HEK293T (cell line): ENCODE data around the gene ADGRG4.

ENCODE experiments used
- CTCF ChIA-PET: fragments of 350-600 bp; formaldehyde crosslinking; extraction: SDS; loops from one replicate; lab custom pipeline; 2021; ENCODE audit warnings: antibody characterized with exemption, inconsistent platforms; lab: Yijun Ruan, JAX
- POLR2A ChIA-PET: fragments of 350-600 bp; formaldehyde crosslinking; extraction: SDS; loops from one replicate; lab custom pipeline; 2020; ENCODE audit warnings: antibody characterized with exemption, inconsistent platforms; lab: Yijun Ruan, JAX
- DNase-seq: peaks from one replicate; pipeline ENCODE4 v3.0.0; 2012; ENCODE audit warnings: mixed read lengths; ENCODE audit errors: extremely low spot score
- ARNT ChIP-seq: fragments of 450-650 bp; IDR thresholded peaks from 2 replicates; pipeline ENCODE4 v1.6.1; 2017; ENCODE audit warnings: mild to moderate bottlenecking
- BHLHE40 ChIP-seq: fragments of 450-650 bp; IDR thresholded peaks from 2 replicates; pipeline ENCODE4 v1.6.1; 2016; ENCODE audit warnings: mild to moderate bottlenecking, moderate library complexity, borderline replicate concordance
- CTBP1 ChIP-seq: fragments of 450-650 bp; IDR thresholded peaks from 2 replicates; pipeline ENCODE4 v1.6.1; 2016; ENCODE audit warnings: borderline replicate concordance
- ELF4 ChIP-seq: fragments of 450-650 bp; IDR thresholded peaks from 2 replicates; pipeline ENCODE4 v1.6.1; 2017; ENCODE audit warnings: antibody characterized with exemption
- FOXA1 ChIP-seq: fragments of 450-650 bp; IDR thresholded peaks from 2 replicates; pipeline ENCODE4 v1.6.1; 2016; ENCODE audit warnings: mild to moderate bottlenecking
- FOXK2 ChIP-seq: fragments of 450-650 bp; IDR thresholded peaks from 2 replicates; pipeline ENCODE4 v1.6.1; 2016; ENCODE audit warnings: mild to moderate bottlenecking
- FOXM1 ChIP-seq: fragments of 450-650 bp; IDR thresholded peaks from 2 replicates; pipeline ENCODE4 v1.6.1; 2017; ENCODE audit warnings: mild to moderate bottlenecking, borderline replicate concordance
- HDGF ChIP-seq: fragments of 450-650 bp; IDR thresholded peaks from 2 replicates; pipeline ENCODE4 v1.6.1; 2017; ENCODE audit warnings: antibody characterized with exemption, borderline replicate concordance
- L3MBTL2 ChIP-seq: fragments of 450-650 bp; conservative IDR thresholded peaks from 2 replicates; pipeline ENCODE4 v1.6.1; 2016; ENCODE audit warnings: mild to moderate bottlenecking
- LEF1 ChIP-seq: fragments of 450-650 bp; IDR thresholded peaks from 2 replicates; pipeline ENCODE4 v1.6.1; 2017; ENCODE audit warnings: mild to moderate bottlenecking, borderline replicate concordance
- NFRKB ChIP-seq: fragments of 450-650 bp; IDR thresholded peaks from 2 replicates; pipeline ENCODE4 v1.6.1; 2016; ENCODE audit warnings: mild to moderate bottlenecking, moderate library complexity
- SP1 ChIP-seq: fragments of 450-650 bp; IDR thresholded peaks from 2 replicates; pipeline ENCODE4 v1.6.1; 2017
- SUZ12 ChIP-seq: fragments of 450-650 bp; IDR thresholded peaks from 2 replicates; pipeline ENCODE4 v1.6.1; 2016; ENCODE audit warnings: mild to moderate bottlenecking
- TARDBP ChIP-seq: fragments of 450-650 bp; IDR thresholded peaks from 2 replicates; pipeline ENCODE4 v1.6.1; 2016
- ZNF384 ChIP-seq: fragments of 450-650 bp; IDR thresholded peaks from 2 replicates; pipeline ENCODE4 v1.6.1; 2016
- TF ChIP-seq, protein P1 (sequence below): fragments of 450-650 bp; IDR thresholded peaks from 2 replicates; pipeline ENCODE4 v1.6.1; 2016

The ADGRG4 gene

DNA sequence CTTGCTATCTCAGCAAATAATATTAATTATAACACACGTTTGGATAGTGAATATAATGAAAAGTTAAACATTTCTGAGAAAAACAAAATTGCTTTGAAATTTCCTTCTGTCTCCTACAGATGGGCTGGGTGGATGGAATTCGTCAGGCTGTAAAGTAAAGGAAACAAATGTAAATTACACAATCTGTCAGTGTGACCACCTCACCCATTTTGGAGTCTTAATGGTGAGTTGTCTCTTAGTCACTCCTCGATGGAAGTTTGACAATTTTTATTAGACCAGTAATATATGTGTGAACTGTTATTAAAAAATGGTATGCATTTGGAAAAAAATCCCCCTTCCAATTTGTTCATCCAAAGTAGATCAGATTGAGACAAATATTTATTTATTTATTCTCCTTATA, 94.5 kb downstream of the ADGRG4 start:
- no peak for TF ChIP-seq BHLHE40
- no peak for TF ChIP-seq FOXA1
- TF ChIP-seq ARNT: no peak
- no peak for TF ChIP-seq FOXK2
- TF ChIP-seq CTBP1: no peak
- TF ChIP-seq, protein P1, sequence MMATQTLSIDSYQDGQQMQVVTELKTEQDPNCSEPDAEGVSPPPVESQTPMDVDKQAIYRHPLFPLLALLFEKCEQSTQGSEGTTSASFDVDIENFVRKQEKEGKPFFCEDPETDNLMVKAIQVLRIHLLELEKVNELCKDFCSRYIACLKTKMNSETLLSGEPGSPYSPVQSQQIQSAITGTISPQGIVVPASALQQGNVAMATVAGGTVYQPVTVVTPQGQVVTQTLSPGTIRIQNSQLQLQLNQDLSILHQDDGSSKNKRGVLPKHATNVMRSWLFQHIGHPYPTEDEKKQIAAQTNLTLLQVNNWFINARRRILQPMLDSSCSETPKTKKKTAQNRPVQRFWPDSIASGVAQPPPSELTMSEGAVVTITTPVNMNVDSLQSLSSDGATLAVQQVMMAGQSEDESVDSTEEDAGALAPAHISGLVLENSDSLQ: no peak
- TF ChIP-seq ELF4: no peak
- TF ChIP-seq FOXM1: no peak
- TF ChIP-seq NFRKB: no peak
- CTCF ChIA-PET: no interaction called here
- POLR2A ChIA-PET: no interaction called here
- DNase-seq: no peak

DNA sequence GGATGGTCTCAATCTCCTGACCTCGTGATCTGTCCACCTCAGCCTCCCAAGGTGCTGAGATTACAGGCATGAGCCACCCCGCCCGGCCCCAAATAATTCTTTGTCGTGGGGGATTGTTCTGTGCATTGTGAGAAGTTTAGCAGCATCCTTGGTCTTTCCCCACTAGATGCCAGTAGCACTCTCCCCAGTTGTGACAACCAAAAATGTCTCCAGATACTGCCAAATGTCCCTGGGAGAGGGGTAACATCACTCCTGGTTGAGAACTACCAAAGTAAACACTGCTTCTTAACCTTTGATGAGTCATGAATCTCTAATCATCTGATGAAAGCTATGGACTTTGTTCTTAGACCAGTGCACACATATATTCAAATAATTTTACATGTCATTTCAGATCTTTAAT, 96.2 kb downstream of the ADGRG4 start:
- no peak for TF ChIP-seq HDGF
- TF ChIP-seq ZNF384: no peak
- TF ChIP-seq ELF4: no peak
- no peak for TF ChIP-seq BHLHE40
- no peak for TF ChIP-seq TARDBP
- POLR2A ChIA-PET: no interaction called here
- CTCF ChIA-PET: no interaction called here
- DNase-seq: no peak

DNA sequence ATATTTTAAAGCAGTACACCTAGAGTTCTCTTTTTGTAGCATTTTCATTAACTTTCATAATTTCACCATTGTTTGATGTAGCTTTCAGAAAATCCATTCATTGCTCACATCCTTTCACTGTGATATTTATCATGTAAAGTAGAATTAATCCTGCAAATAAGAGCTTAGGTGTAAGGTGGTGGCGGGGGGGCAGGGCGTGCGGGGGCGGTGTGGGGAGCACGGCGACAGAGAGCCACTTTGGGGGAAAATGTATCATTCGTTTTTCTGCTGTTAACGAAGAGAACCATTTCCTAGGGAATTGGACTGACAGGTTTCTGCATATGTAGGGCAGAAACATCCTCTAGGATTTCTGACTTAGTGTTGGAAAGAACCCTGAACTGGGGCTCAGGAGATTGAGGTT, 104.4 kb downstream of the ADGRG4 start:
- TF ChIP-seq FOXA1: no peak
- no peak for TF ChIP-seq HDGF
- TF ChIP-seq BHLHE40: no peak
- TF ChIP-seq FOXK2: no peak
- TF ChIP-seq SUZ12: no peak
- TF ChIP-seq LEF1: no peak
- TF ChIP-seq TARDBP: no peak
- TF ChIP-seq, protein P1: no peak
- no peak for TF ChIP-seq ZNF384
- TF ChIP-seq L3MBTL2: no peak
- no peak for TF ChIP-seq ARNT
- no peak for TF ChIP-seq ELF4
- no peak for TF ChIP-seq CTBP1
- no peak for TF ChIP-seq NFRKB
- no peak for TF ChIP-seq FOXM1
- no peak for TF ChIP-seq SP1
- no peak for DNase-seq
- ChIA-PET CTCF (interaction anchor here (0.9 kb wide), 1 partner anchor 14 kb away, joined by 3 read pairs; no protein-coding TSS in a partner anchor), POLR2A (no interaction called here)

DNA sequence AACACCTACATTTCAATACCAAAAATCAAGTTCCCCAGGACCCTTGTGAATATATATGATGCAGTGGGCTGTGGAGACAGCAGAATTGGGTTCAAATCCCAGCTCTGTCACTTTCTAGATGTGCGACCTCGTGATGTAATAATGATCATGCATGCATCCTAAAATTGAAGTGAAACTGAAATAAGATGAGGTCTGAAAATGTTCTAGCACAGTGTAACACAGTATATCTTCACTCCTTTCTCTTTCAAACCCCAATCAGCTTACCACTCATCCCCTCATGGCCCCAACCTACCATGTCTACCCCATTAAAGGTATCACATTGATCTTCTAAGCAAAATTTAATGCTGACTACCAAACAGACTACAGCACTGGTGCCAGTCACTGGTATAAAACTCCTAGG, 117.0 kb downstream of the ADGRG4 start:
- ChIA-PET POLR2A (no interaction called here), CTCF (no interaction called here)
- no peak for DNase-seq
- TF ChIP-seq NFRKB (no peak), FOXM1 (no peak), LEF1 (no peak), FOXA1 (no peak), SP1 (no peak), ZNF384 (no peak), TARDBP (no peak), HDGF (no peak), ELF4 (no peak), FOXK2 (no peak), BHLHE40 (no peak), CTBP1 (no peak), L3MBTL2 (no peak), ARNT (no peak), SUZ12 (no peak)
- TF ChIP-seq, protein P1: no peak

DNA sequence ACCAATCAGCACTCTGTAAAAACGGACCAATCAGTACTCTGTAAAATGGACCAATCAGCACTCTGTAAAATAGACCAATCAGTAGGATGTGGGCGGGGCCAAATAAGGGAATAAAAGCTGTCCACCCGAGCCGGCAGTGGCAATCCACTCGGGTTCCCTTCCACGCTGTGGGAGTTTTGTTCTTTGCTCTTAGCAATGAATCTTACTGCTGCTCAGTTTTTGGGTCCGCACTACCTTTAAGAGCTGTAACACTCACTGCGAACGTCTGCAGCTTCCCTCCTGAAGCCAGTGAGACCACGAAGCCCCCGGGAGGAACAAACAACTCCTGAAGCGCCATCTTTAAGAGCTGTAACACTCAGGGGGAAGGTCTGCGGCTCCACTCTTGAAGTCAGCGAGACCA, 120.6 kb downstream of the ADGRG4 start:
- ChIA-PET POLR2A (no interaction called here), CTCF (no interaction called here)
- no peak for DNase-seq
- no peak for TF ChIP-seq SP1
- TF ChIP-seq ZNF384: no peak
- TF ChIP-seq, protein P1: no peak
- no peak for TF ChIP-seq ELF4
- no peak for TF ChIP-seq FOXM1
- no peak for TF ChIP-seq SUZ12
- TF ChIP-seq FOXA1: no peak
- TF ChIP-seq NFRKB: no peak
- no peak for TF ChIP-seq TARDBP
- no peak for TF ChIP-seq FOXK2

DNA sequence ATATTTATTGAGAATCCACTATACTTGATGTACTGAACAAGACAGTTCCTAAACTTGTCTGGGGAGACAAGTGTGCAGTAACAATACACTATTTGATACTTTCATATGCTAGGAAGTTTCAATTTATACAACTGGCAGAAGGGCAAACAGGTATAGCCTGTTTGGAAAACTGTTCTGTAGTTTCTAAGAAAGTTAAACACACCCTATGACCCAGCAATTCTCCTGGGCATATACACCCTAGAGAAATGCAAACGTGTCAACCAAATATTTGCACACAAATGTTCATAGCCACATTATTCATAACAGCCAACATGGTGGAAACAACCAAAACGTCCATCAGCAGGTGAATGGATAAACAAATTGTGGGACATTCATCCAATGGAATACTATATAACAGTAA, 123.0 kb downstream of the ADGRG4 start:
- DNase-seq: no peak
- TF ChIP-seq FOXA1: no peak
- POLR2A ChIA-PET: no interaction called here
- CTCF ChIA-PET: no interaction called here

DNA sequence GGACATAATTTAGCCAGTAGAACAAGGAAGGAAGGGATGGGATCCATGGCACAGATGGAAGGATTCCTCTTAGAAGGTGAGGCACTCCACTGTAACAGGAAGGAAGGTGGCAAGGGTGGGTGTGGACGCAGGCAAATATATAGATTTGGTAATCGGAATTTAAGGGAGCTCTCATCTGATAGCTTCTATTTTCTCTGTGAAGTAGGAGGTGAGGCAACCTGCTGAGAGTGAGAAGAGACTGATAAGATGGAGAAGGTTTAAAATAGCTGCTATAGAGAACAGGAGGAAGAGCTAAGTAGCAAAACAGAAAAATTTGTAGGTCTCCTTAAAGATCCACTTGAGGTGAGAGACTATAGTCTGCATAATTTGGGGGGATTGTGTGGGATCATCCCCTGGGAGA, 125.2 kb downstream of the ADGRG4 start:
- TF ChIP-seq L3MBTL2: no peak
- no peak for TF ChIP-seq SUZ12
- no peak for TF ChIP-seq FOXM1
- TF ChIP-seq TARDBP: no peak
- TF ChIP-seq FOXA1: no peak
- TF ChIP-seq FOXK2: no peak
- no peak for TF ChIP-seq ZNF384
- TF ChIP-seq, protein P1: no peak
- TF ChIP-seq NFRKB: no peak
- no peak for TF ChIP-seq ARNT
- DNase-seq: no peak
- ChIA-PET POLR2A (no interaction called here), CTCF (no interaction called here)
